Activated naive CD8-positive, alpha-beta T cell treated with anti-CD3 and anti-CD28 coated beads, Interleukin-2, amount 10 ng/mL, durations not matched to agents 7 days and 5 days (primary cell): Measurements from ENCODE around the gene HERC2. TPM values are rescaled to one million over a fixed set of nuclear protein-coding genes. Genes with fewer than 3 reads are reported as not detected.
"Not testable (repeated sequence)": the region's sequence is repeated elsewhere in the genome, so short reads cannot be mapped to it uniquely, and the experiment has no call there.

Experiments
- ATAC-seq: fragments of 150-1000 bp; cut with Tn5 transposase; one replicate; pipeline ENCODE4 v1.10.0; 2021; ENCODE audit warnings: low read depth, moderate library complexity
- POLR2A ChIA-PET: fragments of 350-600 bp; sonication (Branson Sonifier 250); formaldehyde crosslinking; loops from one replicate; lab custom pipeline; 2021; ENCODE audit warnings: antibody characterized with exemption; lab: Charles Lee
- DNase-seq: peaks from one replicate; pipeline ENCODE4 v3.0.0; 2021
- H3K27ac Mint-ChIP-seq: one replicate; pipeline ENCODE4 v1.8.0; 2022; ENCODE audit warnings: mild to moderate bottlenecking, mixed read lengths
- H3K27me3 Mint-ChIP-seq: one replicate; pipeline ENCODE4 v1.8.0; 2022; ENCODE audit warnings: mild to moderate bottlenecking, moderate library complexity, mixed read lengths
- H3K36me3 Mint-ChIP-seq: one replicate; pipeline ENCODE4 v1.8.0; 2021; ENCODE audit warnings: mild to moderate bottlenecking, mixed read lengths
- H3K4me1 Mint-ChIP-seq: one replicate; pipeline ENCODE4 v1.8.0; 2021; ENCODE audit warnings: mixed read lengths
- H3K4me3 Mint-ChIP-seq: one replicate; pipeline ENCODE4 v1.8.0; 2022; ENCODE audit warnings: mild to moderate bottlenecking, moderate library complexity, mixed read lengths
- H3K9me3 Mint-ChIP-seq: one replicate; pipeline ENCODE4 v1.8.0; 2021; ENCODE audit warnings: mixed read lengths
- total RNA-seq, 2 experiments: library from RNA; stranded (reverse); gene quantifications; one replicate each; pipeline ENCODE4 v1.2.3, GENCODE V29; 2021

HERC2 gene
- total RNA-seq, 2 experiments from 2014 or later, result 43.0 to 47.0 TPM

DNA sequence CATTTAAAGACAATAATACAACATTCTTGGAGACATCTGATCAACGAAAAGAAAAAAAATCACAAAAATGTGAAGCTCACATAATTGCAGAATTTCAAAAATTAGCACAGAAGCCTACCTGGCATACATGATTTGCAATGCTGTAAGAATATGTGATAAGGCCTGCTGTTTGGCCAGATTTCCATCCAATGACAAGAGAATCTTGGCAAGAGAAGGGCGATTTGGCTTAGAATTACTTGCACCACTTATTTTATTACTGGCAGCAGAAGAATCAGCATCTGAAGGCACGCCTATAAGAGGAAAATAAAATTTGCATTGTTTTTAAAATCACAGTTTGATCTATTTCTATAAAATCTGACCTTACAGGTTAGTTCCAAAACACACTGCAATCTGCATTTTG, 152.6 kb downstream of the HERC2 start:
- Mint-ChIP-seq H3K27me3 (no peaks in the 10 kb centered on the region), H3K27ac (no peak overlapping the region), H3K9me3 (no peaks in the 10 kb centered on the region), H3K4me3 (no peak overlapping the region), H3K36me3 (peaks cover 35% of the 10 kb centered on the region), H3K4me1 (peaks cover 3% of the 10 kb centered on the region)
- no peak for ATAC-seq
- DNase-seq, result no peak
- POLR2A ChIA-PET, result no interaction called here

GRCh38 chr15:28168405-28169121, 153.4 kb downstream of the HERC2 start:
- H3K4me1 Mint-ChIP-seq, ATAC-seq, H3K27ac Mint-ChIP-seq, H3K27me3 Mint-ChIP-seq, POLR2A ChIA-PET, H3K9me3 Mint-ChIP-seq, H3K4me3 Mint-ChIP-seq, DNase-seq: not testable (repeated sequence)
- H3K36me3 Mint-ChIP-seq, result peaks cover 34% of the 10 kb centered on the region

- peaks cover 36% of the 10 kb centered on the region for H3K36me3 Mint-ChIP-seq
- DNase-seq, result no peak
- no peaks in the 10 kb centered on the region for H3K27me3 Mint-ChIP-seq
- no peak for ATAC-seq
- H3K4me3 Mint-ChIP-seq, result no peak overlapping the region
- H3K4me1 Mint-ChIP-seq, result peaks cover 3% of the 10 kb centered on the region
- H3K9me3 Mint-ChIP-seq, result no peaks in the 10 kb centered on the region
- no peak overlapping the region for H3K27ac Mint-ChIP-seq
- POLR2A ChIA-PET, result no interaction called here
Measured at GRCh38 chr15:28167042-28167441, 154.9 kb downstream of the HERC2 start.

GRCh38 chr15:28165791-28166190, 156.2 kb downstream of the HERC2 start:
- ATAC-seq (no peak), DNase-seq (no peak)
- POLR2A ChIA-PET, result no interaction called here
- Mint-ChIP-seq H3K27ac (no peak overlapping the region), H3K4me1 (peaks cover 3% of the 10 kb centered on the region), H3K9me3 (no peaks in the 10 kb centered on the region), H3K36me3 (peaks cover 32% of the 10 kb centered on the region), H3K4me3 (no peak overlapping the region), H3K27me3 (no peaks in the 10 kb centered on the region)

- Mint-ChIP-seq H3K4me1 (peaks cover 3% of the 10 kb centered on the region), H3K36me3 (peaks cover 36% of the 10 kb centered on the region), H3K4me3 (no peak overlapping the region), H3K27ac (no peak overlapping the region), H3K9me3 (no peaks in the 10 kb centered on the region), H3K27me3 (no peaks in the 10 kb centered on the region)
- POLR2A ChIA-PET, result no interaction called here
- ATAC-seq, result no peak
- no peak for DNase-seq
Measured at GRCh38 chr15:28164876-28165275, 157.1 kb downstream of the HERC2 start.

GRCh38 chr15:28154283-28154682, 167.7 kb downstream of the HERC2 start:
- H3K4me3 Mint-ChIP-seq, result no peak overlapping the region
- no peak for ATAC-seq
- H3K36me3 Mint-ChIP-seq, result peaks cover 15% of the 10 kb centered on the region
- H3K27me3 Mint-ChIP-seq, result no peaks in the 10 kb centered on the region
- H3K4me1 Mint-ChIP-seq, result no peaks in the 10 kb centered on the region
- POLR2A ChIA-PET, result no interaction called here
- no peak overlapping the region for H3K27ac Mint-ChIP-seq
- peaks cover 6% of the 10 kb centered on the region for H3K9me3 Mint-ChIP-seq
- DNase-seq, result no peak

GRCh38 chr15:28153492-28154119, 168.4 kb downstream of the HERC2 start:
- no peaks in the 10 kb centered on the region for H3K4me1 Mint-ChIP-seq
- H3K9me3 Mint-ChIP-seq, result peaks cover 12% of the 10 kb centered on the region
- H3K27me3 Mint-ChIP-seq, result no peaks in the 10 kb centered on the region
- ATAC-seq (no peak), DNase-seq (no peak)
- H3K36me3 Mint-ChIP-seq, result peaks cover 18% of the 10 kb centered on the region
- H3K27ac Mint-ChIP-seq, result no peak overlapping the region
- no peak overlapping the region for H3K4me3 Mint-ChIP-seq
- POLR2A ChIA-PET, result no interaction called here

- POLR2A ChIA-PET, H3K27ac Mint-ChIP-seq, ATAC-seq, H3K4me3 Mint-ChIP-seq, H3K27me3 Mint-ChIP-seq, DNase-seq, H3K4me1 Mint-ChIP-seq: not testable (repeated sequence)
- peaks cover 19% of the 10 kb centered on the region for H3K36me3 Mint-ChIP-seq
- peaks cover 12% of the 10 kb centered on the region for H3K9me3 Mint-ChIP-seq
Measured at GRCh38 chr15:28152538-28152923, 169.4 kb downstream of the HERC2 start.

GRCh38 chr15:28151864-28152537, 170.0 kb downstream of the HERC2 start:
- H3K27ac Mint-ChIP-seq, H3K4me3 Mint-ChIP-seq, DNase-seq, H3K4me1 Mint-ChIP-seq, H3K27me3 Mint-ChIP-seq, POLR2A ChIA-PET, ATAC-seq: not testable (repeated sequence)
- Mint-ChIP-seq H3K36me3 (peaks cover 19% of the 10 kb centered on the region), H3K9me3 (peaks cover 12% of the 10 kb centered on the region)

DNA sequence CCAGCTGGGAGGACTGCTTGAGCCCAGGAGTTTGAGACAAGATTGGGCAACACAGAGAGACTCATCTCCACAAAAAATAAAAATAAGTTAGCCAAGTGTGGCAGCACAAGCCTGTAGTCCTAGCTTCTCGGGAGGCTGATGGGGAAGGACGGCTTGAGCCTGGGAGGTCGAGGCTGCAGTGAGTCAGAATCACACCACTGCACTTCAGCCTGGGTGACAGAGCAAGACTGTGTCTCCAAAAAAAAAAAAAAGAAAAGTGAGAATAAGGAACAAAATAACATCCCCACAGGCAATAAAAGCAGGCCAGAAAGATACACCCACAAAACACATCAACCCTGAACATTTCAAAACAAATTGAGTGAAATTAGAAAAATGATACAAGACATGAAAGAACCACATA, 174.2 kb downstream of the HERC2 start:
- Mint-ChIP-seq H3K4me3 (no peak overlapping the region), H3K9me3 (peaks cover 12% of the 10 kb centered on the region), H3K36me3 (peaks cover 24% of the 10 kb centered on the region), H3K27me3 (no peaks in the 10 kb centered on the region), H3K4me1 (no peaks in the 10 kb centered on the region), H3K27ac (no peak overlapping the region)
- POLR2A ChIA-PET, result no interaction called here
- DNase-seq (no peak), ATAC-seq (no peak)

GRCh38 chr15:28145419-28145818, 176.6 kb downstream of the HERC2 start:
- Mint-ChIP-seq H3K9me3 (peaks cover 12% of the 10 kb centered on the region), H3K36me3 (peaks cover 24% of the 10 kb centered on the region)
- POLR2A ChIA-PET, H3K27me3 Mint-ChIP-seq, H3K4me1 Mint-ChIP-seq, DNase-seq, ATAC-seq, H3K27ac Mint-ChIP-seq, H3K4me3 Mint-ChIP-seq: not testable (repeated sequence)

DNA sequence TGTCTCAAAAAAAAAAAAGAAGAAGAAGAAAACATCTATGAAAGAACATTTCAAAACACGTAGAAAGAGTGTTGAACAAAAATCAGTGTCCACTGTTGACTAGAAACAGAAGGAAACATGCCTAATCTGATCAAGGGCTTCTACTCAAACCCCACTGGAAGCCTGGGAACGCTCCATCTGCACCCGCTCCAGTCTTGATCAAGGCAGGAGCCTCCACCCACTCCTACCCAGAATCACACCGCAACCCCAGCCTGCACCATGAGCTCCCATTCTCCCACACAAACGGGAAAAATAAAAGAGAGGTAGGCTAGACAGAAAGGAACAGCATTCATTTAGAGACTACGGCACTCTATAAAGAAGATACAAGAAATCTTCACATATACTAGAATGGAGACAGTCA, 181.9 kb downstream of the HERC2 start:
- ATAC-seq (no peak), DNase-seq (no peak)
- Mint-ChIP-seq H3K4me1 (peaks cover 10% of the 10 kb centered on the region), H3K27ac (no peak overlapping the region), H3K4me3 (no peak overlapping the region), H3K9me3 (no peaks in the 10 kb centered on the region), H3K36me3 (peaks cover 22% of the 10 kb centered on the region), H3K27me3 (no peaks in the 10 kb centered on the region)
- POLR2A ChIA-PET, result no interaction called here

GRCh38 chr15:28137408-28138039, 184.5 kb downstream of the HERC2 start:
- DNase-seq, H3K4me3 Mint-ChIP-seq, H3K27ac Mint-ChIP-seq, H3K27me3 Mint-ChIP-seq, POLR2A ChIA-PET, ATAC-seq, H3K9me3 Mint-ChIP-seq: not testable (repeated sequence)
- H3K36me3 Mint-ChIP-seq, result peaks cover 26% of the 10 kb centered on the region
- peaks cover 16% of the 10 kb centered on the region for H3K4me1 Mint-ChIP-seq
